ENCODE results near the gene CBFA2T3. TPM values are rescaled to one million over a fixed set of nuclear protein-coding genes. Genes with fewer than 3 reads are reported as not detected.
"Not testable (repeated sequence)": the region's sequence is repeated elsewhere in the genome, so short reads cannot be mapped to it uniquely, and the experiment has no call there.

CBFA2T3 gene
- total RNA-seq, 4 donors from 2014 or later = 1.4 to 5.8 (median 1.5) TPM

DNA sequence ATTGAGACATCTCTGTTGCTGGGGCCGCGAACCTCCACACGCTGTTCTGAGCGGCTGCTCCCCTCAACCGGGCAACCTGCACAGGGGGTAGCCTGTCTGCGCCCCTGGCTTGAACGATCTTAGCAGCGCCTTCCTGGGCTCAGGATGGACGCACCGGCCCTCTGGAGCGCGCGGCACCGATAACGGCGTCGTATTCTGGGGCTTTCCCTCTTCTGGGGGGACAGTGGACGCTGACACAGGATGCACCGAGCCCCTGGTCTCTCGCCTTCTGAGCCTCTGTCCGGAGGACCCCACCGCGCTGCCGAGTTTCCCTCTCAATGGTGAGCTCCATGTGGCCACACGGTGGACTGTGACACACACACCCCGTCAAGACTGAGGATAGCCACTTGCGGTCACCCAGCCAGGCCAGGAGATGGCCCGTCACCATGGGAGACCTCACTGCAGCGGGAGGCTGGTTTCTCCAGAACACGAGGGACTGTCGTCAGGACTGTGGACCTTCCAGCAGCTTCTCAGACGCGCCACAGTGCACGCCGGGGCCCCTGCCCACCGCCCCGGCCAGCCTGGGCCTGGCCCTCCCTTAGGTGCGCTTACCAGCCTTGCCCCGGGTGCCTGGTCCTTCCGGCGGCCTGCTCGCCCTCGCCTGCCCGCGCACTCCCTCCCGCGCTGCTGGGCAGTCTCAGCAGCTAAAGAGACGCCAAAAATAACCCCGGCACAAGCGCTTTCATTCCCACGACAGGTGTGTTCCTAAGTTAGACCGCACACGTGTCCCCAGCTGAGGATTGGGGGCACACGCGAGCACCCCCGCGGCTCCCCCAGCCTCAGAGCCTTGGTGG lies 80.6 kb downstream of the CBFA2T3 start:
- Histone ChIP-seq H3K36me3 (peaks cover 0 to 40% of the 10 kb centered on the region in 2 donors), H3K4me3 (no peak overlapping the region), H3K9me3 (no peaks in the 10 kb centered on the region), H3K27ac (no peak overlapping the region), H3K4me1 (no peaks in the 10 kb centered on the region), H3K27me3 (peaks cover 5% of the 10 kb centered on the region)
- WGBS, 2 donors (ENCODE audit: low coverage in 1 of 2) = 89 to 97% methylated on average over 9 to 12 of the region's 57 CpGs
- TF ChIP-seq CTCF (IDR thresholded peaks at IDR 0.05) (no peak), EP300 (IDR thresholded peaks at IDR 0.05) (no peak), POLR2AphosphoS5 (IDR thresholded peaks at IDR 0.05) (no peak), POLR2A (IDR thresholded peaks at IDR 0.05) (no peak)
- ATAC-seq = no peak

DNA sequence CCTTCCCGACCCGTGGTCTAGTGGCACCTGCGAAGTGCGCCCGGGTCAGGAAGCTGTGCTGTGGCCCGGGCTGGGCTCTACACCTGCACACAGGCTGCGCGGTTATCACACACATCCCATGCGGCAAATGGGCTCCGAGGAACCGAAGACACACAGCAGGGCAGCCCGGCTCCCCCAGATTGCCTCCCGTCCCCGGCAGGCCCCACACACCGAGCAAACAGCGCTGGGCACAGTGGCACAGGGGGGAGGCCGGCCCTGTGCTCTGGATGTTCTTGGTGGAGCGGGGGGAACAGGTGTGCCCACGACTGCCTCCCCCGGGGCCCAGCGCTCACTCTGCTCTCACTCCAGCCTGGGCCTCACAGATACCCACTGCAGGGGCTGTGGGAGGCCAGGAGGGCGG lies 81.7 kb downstream of the CBFA2T3 start:
- Histone ChIP-seq H3K4me3 (no peak overlapping the region), H3K27ac (no peak overlapping the region), H3K9me3 (no peaks in the 10 kb centered on the region), H3K36me3 (peaks cover 0 to 33% of the 10 kb centered on the region in 2 donors), H3K4me1 (no peaks in the 10 kb centered on the region), H3K27me3 (peaks cover 5% of the 10 kb centered on the region)
- TF ChIP-seq POLR2A (IDR thresholded peaks at IDR 0.05) (no peak), POLR2AphosphoS5 (IDR thresholded peaks at IDR 0.05) (no peak), EP300 (IDR thresholded peaks at IDR 0.05) (no peak), CTCF (IDR thresholded peaks at IDR 0.05) (no peak)
- no peak for ATAC-seq
- WGBS, 2 donors (ENCODE audit: low coverage in 1 of 2) = no CpG with 5 or more reads among the region's 22 CpGs

- Histone ChIP-seq H3K27me3 (peaks cover 5% of the 10 kb centered on the region), H3K4me1 (no peaks in the 10 kb centered on the region), H3K9me3 (no peaks in the 10 kb centered on the region), H3K27ac (no peak overlapping the region), H3K36me3 (peaks cover 0 to 31% of the 10 kb centered on the region in 2 donors), H3K4me3 (no peak overlapping the region)
- TF ChIP-seq EP300 (IDR thresholded peaks at IDR 0.05) = no peak
- no peak for TF ChIP-seq POLR2AphosphoS5 (IDR thresholded peaks at IDR 0.05)
- no peak for TF ChIP-seq POLR2A (IDR thresholded peaks at IDR 0.05)
- TF ChIP-seq CTCF (IDR thresholded peaks at IDR 0.05) = no peak
- WGBS, 2 donors (ENCODE audit: low coverage in 1 of 2) = 83% methylated on average over 1 of the region's 21 CpGs; no CpG with 5 or more reads in 1 of the 2 donors
- ATAC-seq = peak; percentile 12
These were observed 82.2 kb downstream of the CBFA2T3 start for GRCh38 chr16:88894681-88895300.

DNA sequence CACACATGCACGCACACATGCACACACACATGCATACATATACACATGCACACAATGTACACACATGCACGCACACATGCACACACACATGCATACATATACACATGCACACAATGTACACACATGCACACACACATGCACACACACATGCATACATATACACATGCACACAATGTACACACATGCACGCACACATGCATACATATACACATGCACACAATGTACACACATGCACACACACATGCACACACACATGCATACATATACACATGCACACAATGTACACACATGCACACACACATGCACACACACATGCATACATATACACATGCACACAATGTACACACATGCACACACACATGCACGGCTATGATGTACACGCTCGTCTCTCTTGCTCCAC lies 82.7 kb downstream of the CBFA2T3 start:
- H3K36me3 ChIP-seq = peaks cover 0 to 31% of the 10 kb centered on the region in 2 donors
- H3K4me1 ChIP-seq, ATAC-seq, H3K27me3 ChIP-seq, H3K27ac ChIP-seq, H3K4me3 ChIP-seq, H3K9me3 ChIP-seq: not testable (repeated sequence)
- whole genome bisulfite sequencing, 2 donors (ENCODE audit: low coverage in 1 of 2) = 100% methylated on average over 2 of the region's 6 CpGs; no CpG with 5 or more reads in 1 of the 2 donors

GRCh38 chr16:88893127-88893968 lies 83.7 kb downstream of the CBFA2T3 start:
- H3K27ac ChIP-seq = no peak overlapping the region
- TF ChIP-seq POLR2AphosphoS5 (IDR thresholded peaks at IDR 0.05) (no peak), POLR2A (IDR thresholded peaks at IDR 0.05) (no peak), EP300 (IDR thresholded peaks at IDR 0.05) (no peak), CTCF (IDR thresholded peaks at IDR 0.05) (no peak)
- no peak overlapping the region for H3K4me3 ChIP-seq
- no peaks in the 10 kb centered on the region for H3K9me3 ChIP-seq
- H3K36me3 ChIP-seq = peaks cover 0 to 31% of the 10 kb centered on the region in 2 donors
- 84 to 92% methylated on average over 5 of the region's 19 CpGs for WGBS, 2 donors (ENCODE audit: low coverage in 1 of 2)
- ATAC-seq = no peak
- H3K27me3 ChIP-seq = peaks cover 5% of the 10 kb centered on the region
- H3K4me1 ChIP-seq = no peaks in the 10 kb centered on the region

Measured in gastroesophageal sphincter (tissue), 4 donors.